ENCODE data around the gene MYOD1.

GRCh38 chr11:17672469-17672868 is 46.9 kb upstream of the MYOD1 start:
- TF ChIP-seq CTCF (IDR thresholded peaks at IDR 0.05; ENCODE audit: insufficient read depth, low read length) (no peak), REST (IDR thresholded peaks at IDR 0.05; ENCODE audit: insufficient replicate concordance, low read depth) (no peak), POLR2AphosphoS5 (IDR thresholded peaks at IDR 0.05; ENCODE audit: low read depth) (no peak), GABPA (IDR thresholded peaks at IDR 0.05; ENCODE audit: low read depth) (no peak), SPI1 (IDR thresholded peaks at IDR 0.05; ENCODE audit: borderline replicate concordance, low read depth) (no peak)
